IPS-20b (cell line): ENCODE results near the gene DST.

Experiments
- H3K27ac ChIP-seq: one replicate; pipeline ENCODE4 v1.5.1; 2013; ENCODE audit warnings: low read length
- H3K27me3 ChIP-seq: 2 replicates; pipeline ENCODE4 v1.6.1; 2013; ENCODE audit warnings: mild to moderate bottlenecking, low read length, inconsistent platforms; ENCODE audit not compliant: insufficient read depth
- H3K36me3 ChIP-seq: 2 replicates; pipeline ENCODE4 v1.6.1; 2013; ENCODE audit warnings: low read depth, mild to moderate bottlenecking, inconsistent platforms, low read length, moderate library complexity; ENCODE audit not compliant: insufficient read depth
- H3K4me1 ChIP-seq: 2 replicates; pipeline ENCODE4 v1.6.1; 2013; ENCODE audit warnings: mild to moderate bottlenecking, control low read depth, inconsistent platforms, low read length, moderate library complexity; ENCODE audit not compliant: insufficient read depth
- H3K4me3 ChIP-seq: 2 replicates; pipeline ENCODE4 v1.5.1; 2013; ENCODE audit warnings: mild to moderate bottlenecking, low read length, inconsistent platforms
- H3K9ac ChIP-seq: 2 replicates; pipeline ENCODE4 v1.6.1; 2013; ENCODE audit warnings: low read depth, mild to moderate bottlenecking, inconsistent platforms, low read length, moderate library complexity
- H3K9me3 ChIP-seq: 2 replicates; pipeline ENCODE4 v1.6.1; 2013; ENCODE audit warnings: mild to moderate bottlenecking, low read depth, low read length, inconsistent platforms; ENCODE audit not compliant: insufficient read depth

DST gene

DNA sequence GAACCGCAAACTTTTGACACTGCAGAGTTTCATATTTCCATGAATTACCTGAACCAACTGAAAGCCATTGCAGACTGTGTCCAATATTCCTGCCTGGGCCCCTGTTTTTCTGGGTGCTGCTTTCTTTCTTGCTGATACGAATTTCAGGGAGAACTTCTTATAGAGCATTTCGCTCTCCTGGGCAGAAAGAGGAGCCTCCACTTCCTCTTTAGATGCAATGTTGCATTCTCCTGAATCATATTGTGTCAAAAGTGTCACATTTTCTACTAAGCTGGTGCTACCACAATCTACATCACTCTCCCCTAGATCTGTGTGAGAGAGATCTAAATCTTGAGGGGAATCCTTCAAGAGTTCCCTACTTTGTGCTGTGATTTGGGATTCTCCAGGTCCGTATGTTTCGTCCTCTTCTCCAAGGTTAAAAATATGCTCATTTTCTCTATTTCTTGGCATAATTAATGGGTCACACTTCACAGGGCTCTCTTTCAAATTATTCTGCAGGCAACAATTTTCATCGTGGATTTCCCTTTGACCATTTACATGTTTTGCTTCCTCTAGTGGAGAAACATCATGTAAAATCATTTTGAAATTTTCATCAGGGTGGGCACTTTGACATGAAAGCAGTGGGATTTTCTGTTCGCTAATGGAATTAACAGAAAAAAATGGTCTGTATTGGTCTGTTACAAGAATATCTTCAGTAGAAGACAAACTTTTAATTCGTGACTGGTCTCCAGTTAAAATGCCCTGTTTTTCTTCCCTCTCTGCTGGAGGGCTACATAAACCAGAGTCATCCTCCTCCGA is 102.3 kb downstream of the DST start:
- H3K9ac ChIP-seq: no peak overlapping the region
- peaks cover 29% of the 10 kb centered on the region for H3K4me1 ChIP-seq
- peak overlapping the region; percentile 85; the same call in 1 of the 2 replicates for H3K4me3 ChIP-seq
- H3K27ac ChIP-seq: no peak overlapping the region
- no peaks in the 10 kb centered on the region for H3K9me3 ChIP-seq
- no peaks in the 10 kb centered on the region; the same call in 1 of the 2 replicates for H3K27me3 ChIP-seq
- H3K36me3 ChIP-seq: peaks cover 10% of the 10 kb centered on the region; the same call in 1 of the 2 replicates

DNA sequence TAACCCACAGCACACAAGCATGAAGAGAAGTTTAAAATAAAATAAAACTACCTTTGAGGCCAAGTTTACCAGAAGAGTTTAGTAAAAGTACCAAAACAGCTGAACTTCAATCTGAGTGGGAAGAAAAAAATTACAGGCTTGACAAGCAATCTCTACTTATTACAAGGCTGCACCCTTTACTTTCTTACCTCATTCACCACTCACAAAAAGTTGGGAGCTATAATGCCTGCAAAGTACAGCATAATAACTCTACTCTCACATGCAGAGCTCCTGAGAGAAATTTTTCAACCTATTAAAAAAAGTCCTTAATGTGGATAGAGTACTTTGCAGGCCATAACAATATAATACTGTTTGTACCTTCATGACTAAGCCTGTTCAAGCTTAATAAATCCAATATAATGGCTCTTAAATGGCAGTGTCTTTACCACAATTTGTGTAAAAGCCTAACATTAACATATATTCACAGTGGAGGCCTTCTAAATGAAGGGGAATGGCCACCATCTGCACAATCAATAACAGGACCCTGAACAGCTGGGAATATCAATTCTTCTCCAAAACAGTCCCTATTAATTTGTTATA is 103.1 kb downstream of the DST start:
- no peak overlapping the region for H3K4me3 ChIP-seq
- no peak overlapping the region for H3K27ac ChIP-seq
- peaks cover 37% of the 10 kb centered on the region for H3K4me1 ChIP-seq

GRCh38 chr6:56538851-56539250 is 103.8 kb downstream of the DST start:
- Histone ChIP-seq H3K27ac (no peak overlapping the region), H3K27me3 (no peaks in the 10 kb centered on the region; the same call in 1 of the 2 replicates), H3K4me1 (peaks cover 42% of the 10 kb centered on the region), H3K9ac (no peak overlapping the region), H3K9me3 (no peaks in the 10 kb centered on the region), H3K36me3 (peaks cover 10% of the 10 kb centered on the region; the same call in 1 of the 2 replicates), H3K4me3 (no peak overlapping the region)

More for the DNA sequence above, 103.1 kb downstream of the DST start:
- no peaks in the 10 kb centered on the region; the same call in 1 of the 2 replicates for H3K27me3 ChIP-seq
- peaks cover 10% of the 10 kb centered on the region; the same call in 1 of the 2 replicates for H3K36me3 ChIP-seq
- H3K9me3 ChIP-seq: no peaks in the 10 kb centered on the region
- H3K9ac ChIP-seq: no peak overlapping the region

DNA sequence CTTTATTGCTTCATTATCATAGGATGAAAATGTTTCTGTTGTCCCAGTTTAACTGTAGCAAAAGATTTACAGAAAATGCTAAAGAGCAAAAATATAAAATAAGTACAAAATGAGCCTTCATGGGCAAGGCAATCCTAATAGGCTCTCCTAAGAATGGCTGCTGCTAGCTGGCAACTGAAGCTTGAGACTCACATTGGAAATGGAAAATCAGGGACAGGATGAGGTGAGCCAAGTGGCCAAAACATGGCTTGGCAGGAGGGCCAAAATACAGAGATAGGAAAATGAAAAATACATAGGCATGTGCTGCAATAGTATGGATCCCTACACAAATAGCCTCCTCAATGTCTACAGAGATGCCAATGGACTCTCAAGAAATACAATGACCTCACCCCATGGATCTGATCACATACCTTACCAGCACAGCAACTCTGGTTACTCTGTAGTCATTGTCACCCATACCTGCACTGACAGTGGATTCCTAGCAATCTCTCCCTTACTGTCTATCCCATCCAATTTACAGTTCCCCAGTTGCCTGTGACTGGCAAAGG is 105.4 kb downstream of the DST start:
- Histone ChIP-seq H3K4me1 (peaks cover 39% of the 10 kb centered on the region), H3K27ac (no peak overlapping the region), H3K9me3 (no peaks in the 10 kb centered on the region), H3K9ac (no peak overlapping the region), H3K36me3 (peaks cover 24% of the 10 kb centered on the region; the same call in 1 of the 2 replicates), H3K4me3 (no peak overlapping the region), H3K27me3 (no peaks in the 10 kb centered on the region)

DNA sequence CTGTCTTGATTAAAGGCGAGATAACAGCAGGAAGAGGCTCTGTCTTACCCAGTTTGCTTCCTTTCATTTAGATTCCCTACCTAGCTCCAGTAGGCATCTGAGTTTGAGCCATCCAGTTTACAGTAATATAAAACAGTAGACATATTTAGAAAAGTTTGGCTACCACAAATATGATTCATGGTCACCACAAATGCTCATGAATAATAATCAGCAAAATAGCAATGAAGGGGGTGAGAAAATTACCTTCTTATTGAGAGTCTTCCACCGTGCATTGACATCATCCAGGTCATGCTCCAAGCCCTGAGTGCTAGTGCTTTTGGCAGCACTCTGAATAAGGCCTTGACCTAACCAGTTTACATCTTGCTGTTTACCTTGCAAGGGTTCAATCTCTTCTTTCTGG is 106.2 kb downstream of the DST start:
- peaks cover 32% of the 10 kb centered on the region for H3K4me1 ChIP-seq
- H3K27me3 ChIP-seq: no peaks in the 10 kb centered on the region
- no peak overlapping the region for H3K9ac ChIP-seq
- H3K36me3 ChIP-seq: peaks cover 32% of the 10 kb centered on the region
- no peaks in the 10 kb centered on the region for H3K9me3 ChIP-seq
- no peak overlapping the region for H3K27ac ChIP-seq
- no peak overlapping the region for H3K4me3 ChIP-seq

DNA sequence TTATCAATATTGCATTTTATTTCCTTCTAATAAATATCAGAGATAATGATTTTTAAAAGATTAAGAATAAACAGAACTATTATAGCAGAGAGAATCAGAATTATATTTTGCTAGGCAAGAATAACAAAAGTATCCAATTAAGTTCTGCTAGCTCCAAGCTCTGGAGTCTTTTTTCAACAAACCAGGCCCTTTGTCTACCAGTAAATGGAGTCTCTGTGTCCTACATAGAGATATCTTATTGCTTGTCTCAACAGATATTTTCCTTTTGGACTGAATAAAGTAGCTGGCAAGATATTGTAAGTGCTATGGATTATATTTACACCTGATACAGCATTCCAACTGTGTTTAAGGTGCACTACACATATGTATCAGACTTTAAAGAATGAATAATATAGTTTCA is 107.1 kb downstream of the DST start:
- Histone ChIP-seq H3K9ac (no peak overlapping the region), H3K4me3 (no peak overlapping the region), H3K36me3 (peaks cover 37% of the 10 kb centered on the region), H3K27ac (no peak overlapping the region), H3K27me3 (no peaks in the 10 kb centered on the region), H3K9me3 (no peaks in the 10 kb centered on the region), H3K4me1 (peaks cover 24% of the 10 kb centered on the region; the same call in 1 of the 2 replicates)

GRCh38 chr6:56534680-56535419 is 107.8 kb downstream of the DST start:
- Histone ChIP-seq H3K9ac (no peak overlapping the region), H3K4me1 (peaks cover 19% of the 10 kb centered on the region; the same call in 1 of the 2 replicates), H3K9me3 (no peaks in the 10 kb centered on the region), H3K27me3 (no peaks in the 10 kb centered on the region), H3K36me3 (peaks cover 40% of the 10 kb centered on the region), H3K4me3 (peak overlapping the region; percentile 6; the same call in 1 of the 2 replicates), H3K27ac (no peak overlapping the region)

DNA sequence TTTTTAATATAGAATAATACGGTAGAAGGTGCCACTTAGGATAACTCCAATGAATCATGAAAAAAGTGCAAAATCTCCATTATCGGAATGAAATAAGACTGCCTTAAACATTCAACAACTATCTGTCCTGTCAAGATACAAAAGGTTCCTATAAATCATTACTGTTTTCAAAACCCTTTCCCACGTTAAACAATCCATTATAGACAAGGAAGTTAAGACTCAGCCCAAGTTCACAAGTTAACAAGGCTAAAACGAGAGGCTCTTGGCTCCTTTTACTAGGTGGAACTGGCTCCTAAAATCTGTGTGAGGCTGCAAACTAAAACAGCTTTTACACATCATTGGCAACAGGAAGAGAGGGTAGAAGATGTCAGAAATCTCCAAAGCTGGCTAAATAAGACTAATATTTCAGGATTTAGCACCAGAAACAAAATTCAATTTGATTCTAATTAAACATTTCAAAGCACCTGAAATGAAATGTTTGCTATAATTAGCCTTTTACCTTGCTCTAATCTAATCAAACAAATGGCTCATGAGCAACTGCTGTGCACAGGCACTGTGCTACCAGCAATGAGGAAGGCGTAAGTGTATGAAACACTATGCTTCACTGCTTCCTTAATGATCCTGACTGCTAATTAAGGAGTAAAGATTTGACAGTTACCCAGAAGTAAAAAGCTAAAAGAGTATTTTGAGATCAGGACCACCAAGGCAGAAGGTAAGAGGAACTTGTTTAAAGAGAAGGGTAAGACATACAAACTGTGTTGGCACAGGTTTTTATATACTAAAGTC is 109.7 kb downstream of the DST start:
- Histone ChIP-seq H3K27ac (no peak overlapping the region), H3K27me3 (no peaks in the 10 kb centered on the region), H3K9ac (no peak overlapping the region), H3K9me3 (no peaks in the 10 kb centered on the region), H3K4me1 (peaks cover 19% of the 10 kb centered on the region; the same call in 1 of the 2 replicates), H3K4me3 (no peak overlapping the region), H3K36me3 (peaks cover 57% of the 10 kb centered on the region)

- Histone ChIP-seq H3K36me3 (peaks cover 64% of the 10 kb centered on the region), H3K4me3 (no peak overlapping the region), H3K27me3 (no peaks in the 10 kb centered on the region), H3K4me1 (peaks cover 19% of the 10 kb centered on the region; the same call in 1 of the 2 replicates), H3K27ac (no peak overlapping the region), H3K9me3 (no peaks in the 10 kb centered on the region), H3K9ac (no peak overlapping the region)
Measured at GRCh38 chr6:56531839-56532595, 110.7 kb downstream of the DST start.

GRCh38 chr6:56529594-56530191 is 113.0 kb downstream of the DST start:
- H3K9ac ChIP-seq: no peak overlapping the region
- no peaks in the 10 kb centered on the region for H3K9me3 ChIP-seq
- peaks cover 68% of the 10 kb centered on the region for H3K36me3 ChIP-seq
- no peaks in the 10 kb centered on the region for H3K27me3 ChIP-seq
- peaks cover 21% of the 10 kb centered on the region for H3K4me1 ChIP-seq
- H3K27ac ChIP-seq: no peak overlapping the region
- no peak overlapping the region for H3K4me3 ChIP-seq
